ENCODE results near the gene SEC61A2.
"Not testable (repeated sequence)": the region's sequence is repeated elsewhere in the genome, so short reads cannot be mapped to it uniquely, and the experiment has no call there.

Gene SEC61A2

DNA sequence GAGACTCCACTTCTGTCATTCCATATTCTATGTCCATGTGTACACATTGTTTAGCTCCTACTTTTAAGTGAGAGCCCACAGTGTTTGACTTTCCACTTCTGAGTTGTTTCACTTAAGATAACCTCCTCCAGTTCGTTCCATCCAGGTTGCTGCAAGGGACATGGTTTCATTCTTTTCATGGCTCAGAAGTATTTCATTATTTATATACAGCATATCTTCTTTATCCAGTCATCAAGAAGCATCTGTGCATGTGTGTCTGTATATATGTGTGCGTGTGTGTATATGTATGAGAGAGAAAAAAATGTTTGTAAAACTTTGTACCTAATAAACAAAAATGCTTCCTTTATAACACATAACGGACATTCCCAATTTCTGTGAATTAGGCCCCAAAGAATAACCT lies 6.2 kb downstream of the SEC61A2 start:
- Mint-ChIP-seq H3K4me3 (no peak overlapping the region), H3K27me3 (no peaks in the 10 kb centered on the region), H3K4me1 (peaks cover 5% of the 10 kb centered on the region), H3K9me3 (no peaks in the 10 kb centered on the region), H3K27ac (no peak overlapping the region), H3K36me3 (peaks cover 30% of the 10 kb centered on the region)
- no peak for ATAC-seq

DNA sequence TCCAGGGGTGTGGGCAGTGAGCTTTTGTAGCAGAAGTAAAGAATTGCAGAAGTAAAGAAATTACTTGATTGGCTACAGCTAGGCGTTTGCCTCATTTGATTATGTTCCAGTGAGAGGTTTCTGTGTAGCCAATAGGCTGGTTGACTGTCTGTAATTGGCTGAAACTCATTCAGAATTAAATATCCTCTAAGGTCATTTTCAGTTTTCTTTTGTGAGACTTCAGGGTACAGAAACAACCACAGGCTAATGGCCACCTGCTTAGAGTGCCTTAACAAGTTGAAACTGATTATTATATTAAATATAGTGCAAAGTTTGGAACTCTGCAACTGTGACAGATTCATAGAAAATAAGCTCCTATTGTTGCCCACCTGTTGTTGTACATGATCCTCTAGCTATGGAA lies 10.6 kb downstream of the SEC61A2 start:
- no peaks in the 10 kb centered on the region for H3K9me3 Mint-ChIP-seq
- ATAC-seq, result no peak
- no peak overlapping the region for H3K4me3 Mint-ChIP-seq
- no peaks in the 10 kb centered on the region for H3K4me1 Mint-ChIP-seq
- H3K27me3 Mint-ChIP-seq, result no peaks in the 10 kb centered on the region
- peaks cover 58% of the 10 kb centered on the region for H3K36me3 Mint-ChIP-seq
- H3K27ac Mint-ChIP-seq, result no peak overlapping the region

- Mint-ChIP-seq H3K9me3 (no peaks in the 10 kb centered on the region), H3K27me3 (no peaks in the 10 kb centered on the region), H3K4me3 (no peak overlapping the region), H3K27ac (no peak overlapping the region), H3K36me3 (peaks cover 70% of the 10 kb centered on the region), H3K4me1 (no peaks in the 10 kb centered on the region)
- ATAC-seq, result no peak
These were observed 15.1 kb downstream of the SEC61A2 start for GRCh38 chr10:12144538-12144937.

DNA sequence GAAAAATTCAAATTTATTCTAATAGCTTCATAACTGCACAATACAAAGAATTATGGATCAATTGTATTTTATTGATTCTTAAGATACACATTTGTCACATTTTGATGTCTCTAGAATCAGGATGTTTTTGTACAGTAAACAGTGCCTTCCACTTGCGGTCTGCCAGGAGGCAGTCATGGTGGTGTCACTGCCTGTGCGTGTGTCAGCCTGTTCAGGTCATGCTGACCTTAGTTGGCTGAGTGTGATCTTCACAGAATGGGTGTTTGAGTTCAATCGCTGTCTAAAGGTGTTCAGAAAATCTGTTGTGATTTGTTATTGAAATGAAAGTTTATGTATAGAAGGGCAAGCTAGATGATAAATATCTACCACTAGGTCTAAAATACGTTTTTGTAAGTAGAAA lies 20.7 kb downstream of the SEC61A2 start:
- no peaks in the 10 kb centered on the region for H3K9me3 Mint-ChIP-seq
- no peaks in the 10 kb centered on the region for H3K4me1 Mint-ChIP-seq
- ATAC-seq, result no peak
- H3K27me3 Mint-ChIP-seq, result no peaks in the 10 kb centered on the region
- no peak overlapping the region for H3K27ac Mint-ChIP-seq
- H3K36me3 Mint-ChIP-seq, result peaks cover 54% of the 10 kb centered on the region
- H3K4me3 Mint-ChIP-seq, result no peak overlapping the region

DNA sequence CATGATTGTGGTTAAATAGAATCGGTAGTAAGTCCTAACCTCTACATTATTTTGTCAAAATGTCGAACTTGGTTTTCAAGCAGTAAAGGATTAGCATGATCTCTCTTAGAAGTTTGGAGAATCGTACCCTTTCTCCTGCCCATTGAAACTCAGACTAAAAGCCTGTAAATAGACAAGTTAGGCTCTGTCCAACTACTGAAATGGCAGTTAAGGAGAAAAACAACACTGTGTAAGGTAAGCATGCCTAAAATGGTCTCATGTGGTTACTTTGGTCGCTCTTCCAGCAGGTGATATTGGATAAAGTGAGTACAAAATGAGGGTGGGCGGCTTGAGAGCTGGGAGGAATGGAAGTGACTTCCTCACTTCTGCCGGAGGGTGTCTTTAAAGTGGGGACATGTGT lies 25.0 kb downstream of the SEC61A2 start:
- no peaks in the 10 kb centered on the region for H3K9me3 Mint-ChIP-seq
- no peak overlapping the region for H3K4me3 Mint-ChIP-seq
- peaks cover 50% of the 10 kb centered on the region for H3K36me3 Mint-ChIP-seq
- H3K27me3 Mint-ChIP-seq, result no peaks in the 10 kb centered on the region
- H3K4me1 Mint-ChIP-seq, result no peaks in the 10 kb centered on the region
- H3K27ac Mint-ChIP-seq, result no peak overlapping the region
- ATAC-seq, result no peak

- Mint-ChIP-seq H3K36me3 (peaks cover 45% of the 10 kb centered on the region), H3K9me3 (no peaks in the 10 kb centered on the region), H3K27me3 (no peaks in the 10 kb centered on the region), H3K27ac (no peak overlapping the region), H3K4me1 (no peaks in the 10 kb centered on the region), H3K4me3 (no peak overlapping the region)
- no peak for ATAC-seq
These were observed 27.1 kb downstream of the SEC61A2 start for GRCh38 chr10:12156367-12157123.

DNA sequence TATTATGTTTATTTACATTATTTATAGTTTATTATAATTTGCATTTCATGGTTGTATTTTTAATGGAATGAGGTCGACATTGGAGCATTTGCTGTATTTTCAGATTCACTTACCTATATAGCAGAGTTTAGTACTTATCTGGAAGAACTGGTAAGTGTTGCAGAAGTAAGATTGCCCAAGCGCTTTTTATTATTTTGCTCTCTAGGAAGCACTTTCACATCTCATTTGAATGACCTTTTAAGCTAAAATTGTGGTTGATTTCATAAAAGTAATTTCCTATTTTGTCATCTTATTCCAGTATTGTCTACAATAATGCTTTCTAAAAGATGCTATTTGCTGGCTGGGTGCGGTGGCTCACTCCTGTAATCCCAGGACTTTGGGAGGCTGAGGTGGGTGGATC lies 28.6 kb downstream of the SEC61A2 start:
- Mint-ChIP-seq H3K4me3 (no peak overlapping the region), H3K9me3 (no peaks in the 10 kb centered on the region), H3K4me1 (no peaks in the 10 kb centered on the region), H3K27ac (no peak overlapping the region), H3K36me3 (peaks cover 58% of the 10 kb centered on the region), H3K27me3 (no peaks in the 10 kb centered on the region)
- ATAC-seq, result no peak

- no peak overlapping the region for H3K4me3 Mint-ChIP-seq
- H3K9me3 Mint-ChIP-seq, result no peaks in the 10 kb centered on the region
- H3K4me1 Mint-ChIP-seq, result no peaks in the 10 kb centered on the region
- no peak overlapping the region for H3K27ac Mint-ChIP-seq
- H3K27me3 Mint-ChIP-seq, result no peaks in the 10 kb centered on the region
- no peak for ATAC-seq
- peaks cover 57% of the 10 kb centered on the region for H3K36me3 Mint-ChIP-seq
These were observed 31.2 kb downstream of the SEC61A2 start for GRCh38 chr10:12160664-12161063.

DNA sequence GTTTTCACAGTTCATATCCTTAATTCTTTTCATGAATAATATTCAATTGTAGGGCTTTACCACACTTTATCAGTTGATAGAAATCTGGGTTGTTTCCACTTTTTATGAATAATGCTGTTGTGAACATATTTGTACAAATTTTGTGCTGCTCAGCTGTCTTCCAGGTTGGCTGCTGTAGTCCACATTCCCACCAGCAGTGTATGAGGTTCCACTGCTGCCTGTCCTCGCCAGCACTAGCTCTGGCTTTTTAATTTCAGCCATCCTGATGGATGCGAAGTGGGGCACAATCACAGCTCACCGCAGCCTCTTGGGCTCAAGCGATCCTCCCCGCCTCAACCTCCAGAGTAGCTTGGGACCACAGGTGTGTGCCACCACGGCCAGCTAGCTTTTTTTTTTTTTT lies 33.5 kb downstream of the SEC61A2 start:
- Mint-ChIP-seq H3K4me3 (no peak overlapping the region), H3K4me1 (no peaks in the 10 kb centered on the region), H3K36me3 (peaks cover 51% of the 10 kb centered on the region), H3K27ac (no peak overlapping the region), H3K9me3 (no peaks in the 10 kb centered on the region), H3K27me3 (no peaks in the 10 kb centered on the region)
- no peak for ATAC-seq

- peak overlapping the region; percentile 10 for H3K27ac Mint-ChIP-seq
- H3K9me3 Mint-ChIP-seq, result no peaks in the 10 kb centered on the region
- no peak for ATAC-seq
- H3K36me3 Mint-ChIP-seq, result peaks cover 55% of the 10 kb centered on the region
- no peaks in the 10 kb centered on the region for H3K4me1 Mint-ChIP-seq
- no peaks in the 10 kb centered on the region for H3K27me3 Mint-ChIP-seq
- no peak overlapping the region for H3K4me3 Mint-ChIP-seq
These were observed 34.6 kb downstream of the SEC61A2 start for GRCh38 chr10:12164085-12164484.

GRCh38 chr10:12165036-12165435 lies 35.6 kb downstream of the SEC61A2 start:
- Mint-ChIP-seq H3K9me3 (no peaks in the 10 kb centered on the region), H3K27ac (peak overlapping the region; percentile 12), H3K27me3 (no peaks in the 10 kb centered on the region), H3K4me1 (no peaks in the 10 kb centered on the region), H3K4me3 (no peak overlapping the region), H3K36me3 (peaks cover 61% of the 10 kb centered on the region)
- ATAC-seq, result no peak

GRCh38 chr10:12165999-12166775 lies 36.7 kb downstream of the SEC61A2 start:
- Mint-ChIP-seq H3K27ac (no peak overlapping the region), H3K9me3 (no peaks in the 10 kb centered on the region)

GRCh38 chr10:12171512-12171911 lies 42.0 kb downstream of the SEC61A2 start:
- H3K4me3 Mint-ChIP-seq, H3K27me3 Mint-ChIP-seq, H3K9me3 Mint-ChIP-seq, H3K4me1 Mint-ChIP-seq, H3K27ac Mint-ChIP-seq, ATAC-seq: not testable (repeated sequence)
- peaks cover 63% of the 10 kb centered on the region for H3K36me3 Mint-ChIP-seq

More at GRCh38 chr10:12165999-12166775, 36.7 kb downstream of the SEC61A2 start:
- Mint-ChIP-seq H3K4me1 (no peaks in the 10 kb centered on the region), H3K4me3 (no peak overlapping the region), H3K27me3 (no peaks in the 10 kb centered on the region), H3K36me3 (peaks cover 71% of the 10 kb centered on the region)
- no peak for ATAC-seq

GRCh38 chr10:12177642-12178041 lies 48.2 kb downstream of the SEC61A2 start:
- Mint-ChIP-seq H3K4me1 (no peaks in the 10 kb centered on the region), H3K36me3 (peaks cover 26% of the 10 kb centered on the region), H3K9me3 (no peaks in the 10 kb centered on the region), H3K27ac (no peak overlapping the region), H3K4me3 (no peak overlapping the region), H3K27me3 (no peaks in the 10 kb centered on the region)
- ATAC-seq, result no peak

GRCh38 chr10:12179606-12180170 lies 50.2 kb downstream of the SEC61A2 start:
- no peak overlapping the region for H3K27ac Mint-ChIP-seq
- no peak for ATAC-seq
- no peaks in the 10 kb centered on the region for H3K27me3 Mint-ChIP-seq
- H3K4me1 Mint-ChIP-seq, result no peaks in the 10 kb centered on the region
- H3K9me3 Mint-ChIP-seq, result no peaks in the 10 kb centered on the region
- H3K4me3 Mint-ChIP-seq, result no peak overlapping the region
- peaks cover 20% of the 10 kb centered on the region for H3K36me3 Mint-ChIP-seq
